Stimulated activated CD4-positive, alpha-beta T cell treated with anti-CD3 and anti-CD28 coated beads, Interleukin-1b, Interleukin-23, amount 100 ng/mL, for 24 hours (primary cell): ENCODE results near the gene GRPR.

ENCODE experiments used
- DNase-seq, 4 experiments: peaks; one replicate each; pipeline ENCODE4 v3.0.0-alpha.2; 2020; ENCODE audit warnings: low read depth in 4 of 4, low spot score in 1 of 4

Gene GRPR

DNA sequence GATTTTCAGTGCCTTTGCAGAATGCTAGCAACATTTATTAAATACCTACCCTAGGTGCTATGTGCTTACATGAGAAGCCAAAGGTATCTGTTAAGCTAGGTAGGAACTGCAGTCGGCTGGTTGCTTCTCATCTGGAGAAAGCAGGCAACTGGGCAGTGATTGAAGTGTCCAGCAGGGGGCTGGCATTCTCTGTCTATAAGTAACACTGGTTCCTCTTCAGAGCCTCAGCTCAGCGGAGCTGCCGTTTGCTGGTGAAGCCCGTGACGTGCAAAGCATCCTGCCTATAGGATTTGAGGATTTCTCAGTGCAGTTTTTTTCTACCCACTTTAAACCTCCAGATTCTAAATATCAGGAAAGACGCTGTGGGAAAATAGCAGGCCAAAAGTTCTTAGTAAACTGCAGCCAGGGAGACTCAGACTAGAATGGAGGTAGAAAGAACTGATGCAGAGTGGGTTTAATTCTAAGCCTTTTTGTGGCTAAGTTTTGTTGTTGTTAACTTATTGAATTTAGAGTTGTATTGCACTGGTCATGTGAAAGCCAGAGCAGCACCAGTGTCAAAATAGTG lies at the start of gene GRPR:
GRPR (plus strand) TSS at position 344 of the 565 bp plus-strand sequence. CDS start 389 bp downstream, outside the sequence.
- DNase-seq: peak; percentile 1 to 27 (median 22)

- no peak for DNase-seq
Measured at GRCh38 chrX:16075087-16075486, 48.3 kb upstream of the GRPR start.

- no peak for DNase-seq
Measured at GRCh38 chrX:16076834-16077233, 46.5 kb upstream of the GRPR start.

GRCh38 chrX:16077811-16078210 lies 45.6 kb upstream of the GRPR start:
- DNase-seq: no peak

- no peak for DNase-seq
Measured at GRCh38 chrX:16081357-16081756, 42.0 kb upstream of the GRPR start.

DNA sequence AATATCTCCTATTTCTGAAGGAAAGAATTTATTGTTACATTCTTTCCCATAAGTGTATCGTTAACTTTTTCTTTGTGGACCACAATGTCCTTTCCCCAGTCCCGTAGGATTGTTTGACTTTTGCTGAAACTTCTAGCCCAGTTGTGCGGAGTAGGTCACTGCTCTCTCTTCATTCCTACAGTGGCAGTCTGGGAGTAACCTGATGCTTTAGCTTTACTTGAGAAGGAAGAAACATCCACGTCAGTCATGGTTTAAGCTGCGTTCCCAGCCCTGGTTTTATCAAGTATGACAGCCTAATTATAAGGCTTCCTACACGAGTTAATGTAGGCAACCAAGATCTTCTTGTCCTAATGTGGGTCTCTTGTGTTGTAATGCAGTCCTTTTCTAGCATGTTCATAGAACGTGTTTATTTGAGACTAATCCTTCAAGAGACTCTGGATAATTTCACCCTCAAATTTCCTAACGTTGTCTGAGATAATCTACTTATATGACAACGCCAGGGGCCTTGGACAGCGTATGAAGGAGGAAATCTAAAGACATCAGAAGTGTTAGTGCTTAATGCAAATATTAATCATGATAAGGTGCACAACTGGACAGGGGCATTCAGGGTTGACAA lies 40.8 kb upstream of the GRPR start:
- DNase-seq: no peak

- DNase-seq: no peak
Measured at GRCh38 chrX:16087076-16087475, 36.3 kb upstream of the GRPR start.

DNA sequence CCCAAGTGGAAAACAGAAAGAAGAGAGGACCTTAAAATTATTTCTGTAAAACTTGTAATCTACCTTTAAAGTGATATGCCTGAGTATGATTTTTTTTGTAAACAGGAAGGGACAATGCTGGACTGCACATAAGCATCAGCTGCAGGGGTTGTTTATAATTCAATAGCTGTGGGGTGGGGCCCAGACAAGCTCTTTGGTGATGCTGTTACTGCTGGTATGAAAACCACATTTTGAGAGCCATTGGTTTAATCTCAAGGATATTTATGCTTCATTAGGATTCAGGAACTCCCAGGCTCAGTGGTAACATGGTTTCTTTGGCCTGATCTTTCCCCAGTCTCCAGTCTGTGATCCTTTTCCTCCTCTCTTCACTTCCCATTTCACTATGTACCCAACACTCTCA lies 34.3 kb upstream of the GRPR start:
- no peak for DNase-seq

DNA sequence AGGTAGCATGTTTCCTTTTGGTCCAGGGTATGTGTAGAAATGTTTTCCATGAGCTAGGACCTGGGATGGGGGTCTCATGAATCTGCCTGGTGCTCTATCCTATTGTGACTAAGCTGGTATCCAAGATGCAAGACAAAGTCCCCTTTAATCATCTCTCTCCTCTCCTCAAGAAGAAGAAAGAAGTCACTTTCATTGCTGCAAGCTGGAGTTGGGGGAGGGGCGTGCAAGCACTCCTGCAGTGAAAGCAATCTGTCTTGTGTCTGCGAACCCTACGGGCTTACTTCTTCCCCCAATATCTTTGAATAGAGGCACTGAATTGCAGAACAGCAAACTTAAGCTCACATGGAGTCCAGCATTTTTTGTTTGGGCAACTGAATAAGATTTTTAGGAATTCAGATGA lies 27.2 kb upstream of the GRPR start:
- DNase-seq: no peak

DNA sequence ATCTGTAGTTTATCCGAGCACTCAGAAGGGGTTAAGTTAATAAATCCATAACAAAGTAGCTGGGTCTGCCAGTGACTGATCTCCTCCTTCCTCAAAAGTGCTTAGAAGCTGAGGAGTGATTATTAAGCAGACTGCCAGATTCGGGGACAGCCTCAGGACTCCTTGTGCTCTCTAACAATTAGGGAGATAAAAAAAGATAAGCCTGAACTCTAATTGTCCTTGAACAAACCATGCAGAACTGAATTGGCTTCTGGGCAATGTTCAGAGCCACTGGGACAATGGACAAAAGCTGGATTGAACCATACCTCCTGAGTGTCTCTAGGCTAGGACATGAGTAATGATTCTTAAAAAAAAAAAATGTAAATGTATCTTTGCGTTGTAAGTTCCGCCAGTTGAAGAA lies 22.7 kb upstream of the GRPR start:
- no peak for DNase-seq

GRCh38 chrX:16101581-16101980 lies 21.8 kb upstream of the GRPR start:
- DNase-seq: no peak

DNA sequence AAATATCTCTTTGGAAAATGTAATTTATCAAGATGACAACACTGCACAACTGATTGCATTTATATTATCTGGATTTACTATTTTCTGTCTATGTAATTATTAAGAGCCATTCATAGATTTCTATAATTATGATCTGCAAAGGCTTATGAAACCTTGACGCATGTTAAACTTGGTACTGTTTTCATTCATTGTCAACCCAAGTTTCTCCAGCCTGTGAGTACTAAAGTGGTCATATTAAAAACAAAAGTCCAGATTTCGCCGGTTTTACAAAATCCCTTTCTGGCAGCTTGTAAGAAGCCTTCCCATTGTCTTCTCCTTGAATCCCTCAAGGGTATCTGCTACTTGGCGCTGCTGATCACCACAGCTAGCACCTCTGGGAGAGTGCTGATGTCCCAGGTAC lies 19.7 kb upstream of the GRPR start:
- DNase-seq: no peak

DNA sequence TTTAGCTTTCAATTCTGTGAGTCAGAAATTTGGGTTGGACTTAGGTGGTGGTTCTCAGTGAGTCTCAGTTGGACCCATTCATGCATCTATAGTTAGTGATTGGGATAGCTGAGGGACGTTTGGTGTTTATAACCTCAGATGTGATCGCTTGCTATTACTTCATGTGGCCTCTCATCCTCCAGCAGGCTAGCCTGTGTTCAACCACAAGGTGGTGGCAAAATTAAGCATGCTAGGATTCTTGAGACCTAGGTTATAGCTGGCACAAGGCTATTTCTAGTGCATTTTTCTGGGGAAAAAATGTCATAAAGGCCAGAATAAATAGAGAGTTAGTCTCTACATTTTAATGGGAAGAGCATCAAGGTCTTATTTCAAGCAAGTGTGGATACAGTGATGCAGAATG lies 10.9 kb upstream of the GRPR start:
- no peak for DNase-seq

DNA sequence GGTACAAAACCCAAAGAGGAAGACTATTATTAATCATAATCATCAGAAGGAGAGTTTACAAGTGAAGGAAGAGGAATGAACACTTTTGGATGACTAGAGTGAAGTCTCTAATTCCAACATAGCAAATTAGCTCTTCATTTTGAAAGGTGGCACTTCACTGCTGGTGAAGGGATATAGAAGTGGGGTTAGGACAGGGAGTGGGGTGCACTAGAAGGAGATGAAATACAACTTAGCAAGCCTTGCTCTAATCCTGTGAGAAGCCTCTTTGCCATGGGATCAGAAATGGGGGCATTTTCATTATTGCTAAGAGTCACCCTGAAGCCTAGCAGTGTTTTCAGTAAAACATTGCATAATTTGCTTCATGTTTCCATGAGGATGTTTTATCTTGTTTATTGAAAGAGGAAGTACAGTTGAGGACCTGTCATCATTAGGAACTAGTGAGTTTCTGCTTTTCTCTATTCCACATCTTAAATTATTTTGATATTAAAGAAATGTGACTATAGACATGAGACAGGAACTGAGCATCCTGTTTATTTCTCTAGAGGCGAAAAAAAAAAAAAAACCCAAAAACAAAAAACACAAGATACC lies 9.3 kb upstream of the GRPR start:
- DNase-seq: no peak

DNA sequence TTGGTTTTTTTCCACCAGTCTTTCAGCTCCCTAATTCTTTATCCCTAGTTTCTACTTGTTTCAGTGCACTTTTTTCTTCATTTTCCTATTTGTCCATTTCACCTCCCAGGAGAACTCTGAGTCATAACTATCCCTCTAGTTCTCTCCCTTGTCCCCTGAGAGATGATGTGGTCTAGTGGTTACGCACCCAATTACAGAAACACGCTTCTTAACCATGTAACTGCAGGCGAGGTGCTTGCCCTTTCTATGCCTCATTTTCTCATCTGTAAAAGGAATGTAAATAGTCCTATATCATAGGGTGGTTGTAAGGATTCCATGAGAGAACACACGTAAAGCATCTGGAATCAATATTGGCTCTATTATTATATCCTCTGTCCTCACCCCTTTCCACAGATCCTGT lies 8.8 kb upstream of the GRPR start:
- no peak for DNase-seq

DNA sequence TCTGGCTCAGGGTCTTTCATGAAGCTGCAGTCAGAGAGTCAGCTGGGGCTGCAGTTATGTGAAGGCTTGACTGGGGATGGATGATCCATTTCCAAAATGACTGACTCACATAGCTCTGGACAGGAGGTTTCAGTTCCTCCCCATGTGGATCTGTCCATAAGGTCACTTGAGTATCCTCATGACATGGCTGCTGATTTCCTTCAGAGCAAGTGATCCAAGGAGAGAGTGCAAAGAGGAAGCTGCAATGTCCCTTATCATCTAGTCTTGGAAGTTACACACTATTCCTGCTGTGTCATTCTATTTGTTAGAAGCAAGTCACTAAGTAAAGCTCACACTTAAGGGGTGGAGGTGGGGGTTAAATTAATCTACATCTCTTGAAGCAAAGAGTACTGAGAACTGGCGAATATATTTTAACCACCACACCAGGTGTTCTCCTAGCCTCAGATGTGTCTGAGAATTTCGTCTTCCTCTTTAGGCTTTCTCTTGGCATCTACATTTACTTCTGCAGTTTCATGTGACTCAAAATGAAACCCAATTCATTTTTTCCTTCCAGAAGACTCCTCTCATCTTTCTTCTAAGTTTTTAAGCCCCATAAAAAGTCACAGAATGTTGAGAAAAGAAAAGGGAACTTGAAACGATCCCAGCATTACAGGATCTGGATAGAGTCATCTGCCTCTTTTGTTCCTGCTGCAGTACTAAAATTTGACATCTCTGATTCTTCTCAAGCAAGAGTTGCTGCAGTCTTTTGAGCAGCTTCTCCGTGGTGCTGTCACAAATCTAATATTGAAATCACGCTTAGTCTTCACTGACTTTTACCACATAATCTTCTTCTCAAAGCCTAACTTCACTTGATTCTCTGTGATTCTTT lies 3.8 kb upstream of the GRPR start:
- DNase-seq: no peak

GRCh38 chrX:16120431-16120830 lies 2.9 kb upstream of the GRPR start:
- no peak for DNase-seq

DNA sequence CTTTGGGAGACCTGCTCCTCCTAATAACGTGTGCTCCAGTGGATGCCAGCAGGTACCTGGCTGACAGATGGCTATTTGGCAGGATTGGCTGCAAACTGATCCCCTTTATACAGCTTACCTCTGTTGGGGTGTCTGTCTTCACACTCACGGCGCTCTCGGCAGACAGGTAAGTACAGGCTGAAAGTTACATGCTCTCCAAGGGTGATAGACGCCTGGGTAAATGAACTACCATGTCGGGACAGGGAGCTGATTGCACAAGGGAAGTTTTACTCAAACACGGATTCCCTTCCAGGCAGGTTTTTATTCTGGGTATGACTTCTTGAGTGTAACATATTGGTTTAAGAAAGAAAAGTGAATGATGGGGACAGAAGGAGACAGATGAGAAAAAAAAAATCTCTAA lies 836 bp downstream of the GRPR start:
- no peak for DNase-seq

- DNase-seq: no peak
Measured at GRCh38 chrX:16125520-16126149, 2.3 kb downstream of the GRPR start.

GRCh38 chrX:16130707-16131106 lies 7.3 kb downstream of the GRPR start:
- DNase-seq: no peak

DNA sequence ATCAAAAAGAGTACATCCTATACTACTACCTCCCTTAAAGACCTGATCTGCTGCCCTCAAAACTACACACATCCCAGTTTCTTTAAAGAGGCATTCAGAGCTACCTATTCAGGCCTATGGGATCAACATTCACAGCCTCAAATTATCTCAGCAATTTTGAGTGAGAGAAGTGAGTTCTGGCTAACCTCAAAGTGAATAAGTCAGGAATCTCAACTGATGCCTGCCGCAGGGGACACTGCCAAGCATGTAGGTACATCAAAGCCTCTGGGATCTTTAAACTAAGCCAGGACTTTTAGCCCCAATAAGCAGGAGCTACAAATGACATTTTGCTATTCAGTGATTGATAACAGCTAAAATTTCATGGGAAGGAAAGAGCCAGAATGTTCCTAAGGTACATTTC lies 11.6 kb downstream of the GRPR start:
- DNase-seq: no peak

- DNase-seq: no peak
Measured at GRCh38 chrX:16136080-16136479, 12.7 kb downstream of the GRPR start.
